ENCODE data around the gene STRN. TPM values are rescaled to one million over a fixed set of nuclear protein-coding genes. Genes with fewer than 3 reads are reported as not detected.

STRN gene
- total RNA-seq, 1 donor from 2014 or later, result 26.1 TPM

- H3K27me3 Mint-ChIP-seq, result no peaks in the 10 kb centered on the region
- peaks cover 9% of the 10 kb centered on the region for H3K9me3 Mint-ChIP-seq
- no peak for TF ChIP-seq CTCF (conservative IDR thresholded peaks at IDR 0.05)
- no peak overlapping the region for H3K4me3 Mint-ChIP-seq
- H3K36me3 Mint-ChIP-seq, result peaks cover 32% of the 10 kb centered on the region
- H3K4me1 Mint-ChIP-seq (ENCODE audit: unreplicated experiment), result no peaks in the 10 kb centered on the region
- no peak for DNase-seq (ENCODE audit: extremely low spot score, unreplicated experiment)
- H3K27ac Mint-ChIP-seq, result no peak overlapping the region
Observed at GRCh38 chr2:36878429-36878828, 87.9 kb downstream of the STRN start.

DNA sequence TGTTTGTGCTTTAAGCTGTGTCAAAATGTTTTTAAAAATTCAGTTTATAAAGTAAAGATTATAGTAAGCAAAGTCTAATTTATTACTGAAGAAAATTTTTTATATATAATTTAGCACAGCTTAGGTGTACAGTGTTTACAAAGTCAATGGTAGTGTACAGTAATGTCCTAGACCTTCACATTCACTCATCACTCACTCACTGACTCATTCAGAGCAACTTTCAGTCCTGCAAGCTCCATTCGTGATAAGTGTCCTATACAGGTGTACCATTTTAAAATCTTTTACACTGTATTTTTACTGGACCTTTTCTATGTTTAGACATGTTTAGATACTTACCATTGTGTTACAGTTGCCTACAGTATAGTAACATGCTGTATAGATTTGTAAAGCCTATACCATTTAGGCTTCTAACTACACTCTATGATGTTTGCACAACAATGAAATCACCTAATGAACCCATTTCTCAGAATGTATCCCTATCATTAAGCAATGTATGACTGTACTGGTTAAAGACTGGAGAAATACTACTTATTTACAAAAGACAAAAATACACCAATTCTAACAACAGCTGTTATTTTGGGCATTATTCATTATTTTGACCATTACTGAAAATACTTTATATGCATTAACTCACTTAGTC lies 95.1 kb downstream of the STRN start:
- no peaks in the 10 kb centered on the region for H3K4me1 Mint-ChIP-seq (ENCODE audit: unreplicated experiment)
- no peak overlapping the region for H3K4me3 Mint-ChIP-seq
- DNase-seq (ENCODE audit: extremely low spot score, unreplicated experiment), result no peak
- no peaks in the 10 kb centered on the region for H3K27me3 Mint-ChIP-seq
- H3K36me3 Mint-ChIP-seq, result peaks cover 41% of the 10 kb centered on the region
- H3K9me3 Mint-ChIP-seq, result peaks cover 9% of the 10 kb centered on the region
- TF ChIP-seq CTCF (conservative IDR thresholded peaks at IDR 0.05), result no peak
- no peak overlapping the region for H3K27ac Mint-ChIP-seq

DNA sequence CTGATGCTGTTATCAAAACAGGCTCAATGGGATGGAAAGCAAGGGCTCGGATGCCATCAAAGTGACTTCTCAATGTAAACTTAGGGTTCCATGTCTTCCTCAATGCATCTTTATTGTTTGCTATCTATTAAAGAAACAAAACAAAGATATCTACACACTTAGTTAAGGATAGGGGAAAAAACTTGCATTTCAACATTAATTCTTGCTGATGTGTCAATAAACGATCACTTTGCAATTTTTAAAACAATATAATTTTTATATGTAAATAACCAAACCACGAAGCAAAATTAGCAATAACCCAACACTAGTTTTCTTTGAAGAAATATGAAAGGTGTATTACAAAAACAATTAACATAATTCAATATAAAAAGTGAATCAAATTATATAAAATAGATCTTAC lies 96.7 kb downstream of the STRN start:
- H3K4me1 Mint-ChIP-seq (ENCODE audit: unreplicated experiment), result no peaks in the 10 kb centered on the region

GRCh38 chr2:36861896-36862295 lies 104.4 kb downstream of the STRN start:
- DNase-seq (ENCODE audit: extremely low spot score, unreplicated experiment), result no peak
- Mint-ChIP-seq H3K9me3 (no peaks in the 10 kb centered on the region), H3K4me3 (no peak overlapping the region), H3K27me3 (no peaks in the 10 kb centered on the region), H3K36me3 (peaks cover 39% of the 10 kb centered on the region), H3K27ac (no peak overlapping the region), H3K4me1 (ENCODE audit: unreplicated experiment) (no peaks in the 10 kb centered on the region)
- TF ChIP-seq CTCF (conservative IDR thresholded peaks at IDR 0.05), result no peak

More for the DNA sequence above, 96.7 kb downstream of the STRN start:
- Mint-ChIP-seq H3K4me3 (no peak overlapping the region), H3K27me3 (no peaks in the 10 kb centered on the region), H3K9me3 (peaks cover 6% of the 10 kb centered on the region), H3K36me3 (peaks cover 43% of the 10 kb centered on the region), H3K27ac (no peak overlapping the region)
- TF ChIP-seq CTCF (conservative IDR thresholded peaks at IDR 0.05), result no peak
- no peak for DNase-seq (ENCODE audit: extremely low spot score, unreplicated experiment)

GRCh38 chr2:36859366-36859792 lies 107.0 kb downstream of the STRN start:
- no peaks in the 10 kb centered on the region for H3K9me3 Mint-ChIP-seq
- H3K4me3 Mint-ChIP-seq, result no peak overlapping the region
- no peaks in the 10 kb centered on the region for H3K4me1 Mint-ChIP-seq (ENCODE audit: unreplicated experiment)
- H3K27me3 Mint-ChIP-seq, result no peaks in the 10 kb centered on the region
- DNase-seq (ENCODE audit: extremely low spot score, unreplicated experiment), result no peak
- no peak for TF ChIP-seq CTCF (conservative IDR thresholded peaks at IDR 0.05)
- H3K27ac Mint-ChIP-seq, result no peak overlapping the region
- H3K36me3 Mint-ChIP-seq, result peaks cover 26% of the 10 kb centered on the region
